IMR-90 (cell line): ENCODE data around the gene SNAPC1. TPM values are rescaled to one million over a fixed set of nuclear protein-coding genes. Genes with fewer than 3 reads are reported as not detected.

Experiments
- ATAC-seq: fragments of 200-7000 bp; cut with Tn5 transposase; 2 replicates; pipeline ENCODE4 v1.9.1; 2020; ENCODE audit warnings: low read depth, mild to moderate bottlenecking, moderate library complexity
- BruUV-seq: library from RNA; stranded (reverse); fragments of 400-500 nt; replicated peaks from 2 replicates; lab custom pipeline; 2021; lab: Mats Ljungman, UMichigan
- CTCF ChIA-PET: fragments of 300-600 bp; formaldehyde crosslinking; extraction: SDS; loops from one replicate; lab custom pipeline; 2021; ENCODE audit warnings: antibody characterized with exemption; lab: Yijun Ruan, JAX
- POLR2A ChIA-PET: fragments of 300-600 bp; sonication (Branson Sonifier 250); formaldehyde crosslinking; loops from one replicate; lab custom pipeline; 2022; ENCODE audit warnings: antibody characterized with exemption; ENCODE audit not compliant: unreplicated experiment; lab: Charles Lee
- DNase-seq: peaks from one replicate; pipeline ENCODE4 v3.0.0; 2013
- H2AFZ ChIP-seq: replicated peaks from 2 replicates; pipeline ENCODE3; 2013; ENCODE audit warnings: low read length, mild to moderate bottlenecking; ENCODE audit not compliant: poor library complexity
- H2AK5ac ChIP-seq: 2 replicates; pipeline ENCODE4 v1.6.1; 2013; ENCODE audit warnings: low read depth, low read length, inconsistent platforms
- H2AK9ac ChIP-seq: replicated peaks from 2 replicates; pipeline ENCODE3; 2013; ENCODE audit warnings: mild to moderate bottlenecking, low read depth, low read length, moderate library complexity; ENCODE audit not compliant: poor library complexity
- H2BK120ac ChIP-seq: 2 replicates; pipeline ENCODE4 v1.6.1; 2013; ENCODE audit warnings: low read depth, low read length, inconsistent platforms
- H2BK15ac ChIP-seq: 3 replicates; pipeline ENCODE4 v1.6.1; 2013; ENCODE audit warnings: low read depth, low read length, inconsistent platforms
- H2BK20ac ChIP-seq: 2 replicates; pipeline ENCODE4 v1.6.1; 2013; ENCODE audit warnings: low read depth, mild to moderate bottlenecking, inconsistent platforms, low read length, moderate library complexity
- H2BK5ac ChIP-seq: 2 replicates; pipeline ENCODE4 v1.6.1; 2013; ENCODE audit warnings: mild to moderate bottlenecking, low read depth, low read length, inconsistent platforms; ENCODE audit not compliant: poor library complexity, severe bottlenecking
- H3K14ac ChIP-seq: replicated peaks from 2 replicates; pipeline ENCODE4 v1.6.1; 2013; ENCODE audit warnings: low read depth, low read length, inconsistent platforms
- H3K18ac ChIP-seq: 2 replicates; pipeline ENCODE4 v1.6.1; 2013; ENCODE audit warnings: low read depth, low read length, control low read depth
- H3K23ac ChIP-seq: 2 replicates; pipeline ENCODE4 v1.6.1; 2013; ENCODE audit warnings: low read depth, low read length, inconsistent platforms
- H3K27ac ChIP-seq: 2 replicates; pipeline ENCODE4 v1.5.1; 2013; ENCODE audit warnings: mild to moderate bottlenecking, control low read depth, low read length; ENCODE audit not compliant: insufficient read depth
- H3K27me3 ChIP-seq: 2 replicates; pipeline ENCODE4 v1.6.1; 2013; ENCODE audit warnings: low read length; ENCODE audit not compliant: control insufficient read depth, insufficient read depth
- H3K36me3 ChIP-seq: 2 replicates; pipeline ENCODE4 v1.6.1; 2013; ENCODE audit warnings: low read length, mixed read lengths; ENCODE audit not compliant: control insufficient read depth, insufficient read depth
- H3K4ac ChIP-seq: 2 replicates; pipeline ENCODE4 v1.6.1; 2013; ENCODE audit warnings: low read depth, low read length, inconsistent platforms
- H3K4me1 ChIP-seq: 2 replicates; pipeline ENCODE4 v1.6.1; 2013; ENCODE audit warnings: low read length, mixed read lengths; ENCODE audit not compliant: control insufficient read depth, insufficient read depth
- H3K4me2 ChIP-seq: 2 replicates; pipeline ENCODE4 v1.6.1; 2013; ENCODE audit warnings: low read depth, mild to moderate bottlenecking, control low read depth, low read length, moderate library complexity
- H3K4me3 ChIP-seq: 2 replicates; pipeline ENCODE4 v1.5.1; 2013; ENCODE audit warnings: low read depth, mild to moderate bottlenecking, control low read depth, low read length, moderate library complexity; ENCODE audit not compliant: insufficient read depth
- H3K56ac ChIP-seq: 2 replicates; pipeline ENCODE4 v1.6.1; 2013; ENCODE audit warnings: low read length, inconsistent platforms; ENCODE audit not compliant: insufficient read depth; ENCODE audit errors: extremely low read depth
- H3K79me1 ChIP-seq, 2 experiments: 2 replicates each; pipeline ENCODE4 v1.6.1; 2013; ENCODE audit warnings: low read length in 2 of 2, inconsistent platforms in 1 of 2, low read depth in 1 of 2
- H3K9ac ChIP-seq: 2 replicates; pipeline ENCODE4 v1.6.1; 2013; ENCODE audit warnings: low read depth, low read length, control low read depth
- H3K9me1 ChIP-seq: 2 replicates; pipeline ENCODE4 v1.6.1; 2013; ENCODE audit warnings: low read length, inconsistent platforms; ENCODE audit not compliant: insufficient read depth
- H3K9me3 ChIP-seq: 2 replicates; pipeline ENCODE4 v1.6.1; 2013; ENCODE audit warnings: low read length; ENCODE audit not compliant: control insufficient read depth, insufficient read depth
- H4K20me1 ChIP-seq: 2 replicates; pipeline ENCODE4 v1.6.1; 2013; ENCODE audit warnings: low read length, inconsistent platforms; ENCODE audit not compliant: insufficient read depth
- H4K5ac ChIP-seq: 2 replicates; pipeline ENCODE4 v1.6.1; 2013; ENCODE audit warnings: mild to moderate bottlenecking, low read depth, low read length, control low read depth
- H4K8ac ChIP-seq, 2 experiments: 2 replicates each; pipeline ENCODE4 v1.6.1; 2013; ENCODE audit warnings: low read depth in 2 of 2, low read length in 2 of 2, control low read depth in 1 of 2, inconsistent platforms in 1 of 2
- H4K91ac ChIP-seq: 2 replicates; pipeline ENCODE4 v1.6.1; 2013; ENCODE audit warnings: low read depth, low read length, inconsistent platforms; ENCODE audit not compliant: insufficient read depth
- BHLHE40 ChIP-seq: fragments of 150-350 bp; IDR thresholded peaks from 2 replicates; pipeline ENCODE4 v1.6.1; 2016; ENCODE audit warnings: mild to moderate bottlenecking, low read depth, low read length
- CEBPB ChIP-seq: IDR thresholded peaks from 2 replicates; pipeline ENCODE4 v1.6.1; 2012; ENCODE audit warnings: low read depth, low read length, improper control_type of control experiment
- CHD1 ChIP-seq: IDR thresholded peaks from 2 replicates; pipeline ENCODE4 v1.6.1; 2012; ENCODE audit warnings: low read depth, low read length, improper control_type of control experiment
- FOS ChIP-seq: fragments of 150-350 bp; IDR thresholded peaks from 2 replicates; pipeline ENCODE4 v1.6.1; 2016; ENCODE audit warnings: low read depth, low read length
- MAFK ChIP-seq: IDR thresholded peaks from 2 replicates; pipeline ENCODE4 v1.6.1; 2012; ENCODE audit warnings: low read depth, low read length, improper control_type of control experiment
- MAZ ChIP-seq: IDR thresholded peaks from 2 replicates; pipeline ENCODE4 v1.6.1; 2012; ENCODE audit warnings: low read depth, mild to moderate bottlenecking, low read length, improper control_type of control experiment, moderate library complexity, borderline replicate concordance
- NFE2L2 ChIP-seq: fragments of 150-350 bp; IDR thresholded peaks from 2 replicates; pipeline ENCODE4 v1.6.1; 2016; ENCODE audit warnings: low read depth, mild to moderate bottlenecking, low read length
- POLR2A ChIP-seq: IDR thresholded peaks from 2 replicates; pipeline ENCODE4 v1.6.1; 2012; ENCODE audit warnings: mild to moderate bottlenecking, low read depth, low read length
- RAD21 ChIP-seq: IDR thresholded peaks from 2 replicates; pipeline ENCODE4 v1.6.1; 2012; ENCODE audit warnings: low read length, improper control_type of control experiment
- RCOR1 ChIP-seq: IDR thresholded peaks from 2 replicates; pipeline ENCODE4 v1.6.1; 2012; ENCODE audit warnings: mild to moderate bottlenecking, low read length, improper control_type of control experiment; ENCODE audit not compliant: insufficient replicate concordance
- RFX5 ChIP-seq: IDR thresholded peaks from 2 replicates; pipeline ENCODE4 v1.8.0; 2012; ENCODE audit warnings: low read depth, mild to moderate bottlenecking, low read length, moderate library complexity
- SMC3 ChIP-seq: fragments of 150-350 bp; IDR thresholded peaks from 2 replicates; pipeline ENCODE4 v1.6.1; 2016; ENCODE audit warnings: low read depth, mild to moderate bottlenecking, antibody characterized with exemption, low read length, moderate library complexity
- WGBS, 2 experiments: methylation state at CpG; one replicate each; pipeline versions ENCODE4 v1.1.5 to v1.1.7; 2013; ENCODE audit warnings: missing lambda C conversion rate in 2 of 2; ENCODE audit not compliant: insufficient read length in 1 of 2; ENCODE audit errors: extremely low coverage in 2 of 2; 5-methylcytosine and 5-hydroxymethylcytosine counted together
- dilution Hi-C: fragments of 300-500 bp; cut with HindIII; formaldehyde crosslinking; loops from one replicate; pipeline ENCODE4 v1.14.3; 2018; ENCODE audit warnings: low sequenced_read_pairs; ENCODE audit not compliant: unreplicated experiment
- in situ Hi-C: fragments of 300-500 bp; cut with MboI; formaldehyde crosslinking; loops from 3 replicates; pipeline ENCODE4 v1.14.3; 2019; ENCODE audit warnings: low sequenced_read_pairs, inconsistent platforms, mixed read lengths
- intact Hi-C: fragments of 100-400 bp; cut with micrococcal nuclease; formaldehyde crosslinking; loops from 2 replicates; pipeline ENCODE4 v1.10.0; 2022
- polyA plus RNA-seq, 3 experiments: library from polyadenylated mRNA; depleted of rRNA; stranded (reverse); fragments of >200 nt; gene quantifications; 2 replicates each; pipeline ENCODE4 v1.2.3, GENCODE V29; 2012; ENCODE audit warnings: low replicate concordance in 1 of 3
- total RNA-seq: library from RNA; depleted of rRNA; stranded (reverse); fragments of >200 nt; gene quantifications from 2 replicates; pipeline ENCODE4 v1.2.3, GENCODE V29; 2012
- TF ChIP-seq, protein P1 (sequence below): fragments of 150-350 bp; IDR thresholded peaks from 2 replicates; pipeline ENCODE4 v1.6.1; 2017; ENCODE audit warnings: mild to moderate bottlenecking, antibody characterized with exemption, low read length, low read depth
- TF ChIP-seq, protein P2 (sequence below): fragments of 150-350 bp; IDR thresholded peaks from 2 replicates; pipeline ENCODE4 v1.6.1; 2016; ENCODE audit warnings: low read depth, mild to moderate bottlenecking, low read length, moderate library complexity, borderline replicate concordance
- TF ChIP-seq, protein P3 (sequence below): conservative IDR thresholded peaks from 2 replicates; pipeline ENCODE4 v1.5.1; 2012; ENCODE audit warnings: mild to moderate bottlenecking, low read depth, low read length, improper control_type of control experiment

SNAPC1 gene
- total and polyA plus RNA-seq, 2 of the 4 experiments (the other 2 are of a cell fraction): 7.7 to 9.3 TPM

DNA sequence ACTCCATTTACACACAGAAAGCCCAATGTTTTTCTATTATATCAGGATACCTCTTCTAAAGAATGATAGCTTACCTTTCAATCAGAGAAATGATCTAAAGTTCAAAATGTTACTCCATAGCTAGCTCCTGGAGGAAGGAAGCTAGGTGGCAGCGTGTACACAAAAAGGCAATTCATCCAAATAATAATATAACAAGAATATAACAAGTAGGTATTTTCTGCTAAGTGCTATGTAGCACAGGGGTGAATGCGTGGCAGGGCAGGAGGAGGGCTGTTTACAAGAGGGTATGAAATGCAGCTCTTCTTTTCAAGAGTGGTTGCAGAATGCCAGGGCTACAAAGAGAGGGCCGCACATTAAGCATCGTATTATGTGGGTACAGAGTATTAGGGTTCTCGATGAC lies 663 bp upstream of the SNAPC1 start:
- POLR2A ChIA-PET: no interaction called here
- Histone ChIP-seq H3K36me3 (no peaks in the 10 kb centered on the region; the same call in 1 of the 2 replicates), H3K79me1 (peaks cover 18 to 42% of the 10 kb centered on the region in 2 experiments), H4K5ac (peak overlapping the region; percentile 96), H3K4me3 (peak overlapping the region; percentile 48; the same call in 1 of the 2 replicates), H4K20me1 (0 out of 2 replicates have a peak, but pooled peaks cover 4% of the 10 kb centered on the region), H3K4ac (peak overlapping the region; percentile 89), H2BK5ac (peak overlapping the region; percentile 95), H4K91ac (peak overlapping the region; percentile 86), H4K8ac (peak overlapping the region; percentile 95 to 100), H3K27me3 (no peaks in the 10 kb centered on the region), H2BK20ac (0 out of 2 replicates have a peak overlapping the region, but pooled peaks have one; percentile 30), H3K14ac (peak overlapping the region; percentile 98), H2BK120ac (peak overlapping the region; percentile 77), H3K4me2 (peak overlapping the region; percentile 89), H3K18ac (peak overlapping the region; percentile 87), H3K9me1 (peaks cover 2% of the 10 kb centered on the region; the same call in 1 of the 2 replicates), H3K56ac (peak overlapping the region; percentile 83; the same call in 1 of the 2 replicates), H2AK9ac (peak overlapping the region; percentile 85), H3K9me3 (no peaks in the 10 kb centered on the region), H3K4me1 (peaks cover 8% of the 10 kb centered on the region), H3K23ac (peak overlapping the region; percentile 82; the same call in 1 of the 2 replicates), H3K9ac (peak overlapping the region; percentile 80), H2BK15ac (peak overlapping the region; percentile 67; the same call in 2 of the 3 replicates), H2AFZ (peak overlapping the region; percentile 98), H2AK5ac (peak overlapping the region; percentile 84), H3K27ac (peak overlapping the region; percentile 74)
- TF ChIP-seq, protein P1, sequence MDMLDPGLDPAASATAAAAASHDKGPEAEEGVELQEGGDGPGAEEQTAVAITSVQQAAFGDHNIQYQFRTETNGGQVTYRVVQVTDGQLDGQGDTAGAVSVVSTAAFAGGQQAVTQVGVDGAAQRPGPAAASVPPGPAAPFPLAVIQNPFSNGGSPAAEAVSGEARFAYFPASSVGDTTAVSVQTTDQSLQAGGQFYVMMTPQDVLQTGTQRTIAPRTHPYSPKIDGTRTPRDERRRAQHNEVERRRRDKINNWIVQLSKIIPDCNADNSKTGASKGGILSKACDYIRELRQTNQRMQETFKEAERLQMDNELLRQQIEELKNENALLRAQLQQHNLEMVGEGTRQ: no peak
- TF ChIP-seq RCOR1: no peak
- TF ChIP-seq FOS: no peak
- TF ChIP-seq CHD1: no peak
- TF ChIP-seq MAZ: no peak
- no peak for TF ChIP-seq BHLHE40
- TF ChIP-seq, protein P2, sequence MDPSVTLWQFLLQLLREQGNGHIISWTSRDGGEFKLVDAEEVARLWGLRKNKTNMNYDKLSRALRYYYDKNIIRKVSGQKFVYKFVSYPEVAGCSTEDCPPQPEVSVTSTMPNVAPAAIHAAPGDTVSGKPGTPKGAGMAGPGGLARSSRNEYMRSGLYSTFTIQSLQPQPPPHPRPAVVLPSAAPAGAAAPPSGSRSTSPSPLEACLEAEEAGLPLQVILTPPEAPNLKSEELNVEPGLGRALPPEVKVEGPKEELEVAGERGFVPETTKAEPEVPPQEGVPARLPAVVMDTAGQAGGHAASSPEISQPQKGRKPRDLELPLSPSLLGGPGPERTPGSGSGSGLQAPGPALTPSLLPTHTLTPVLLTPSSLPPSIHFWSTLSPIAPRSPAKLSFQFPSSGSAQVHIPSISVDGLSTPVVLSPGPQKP: no peak
- no peak for TF ChIP-seq NFE2L2
- TF ChIP-seq MAFK: no peak
- no peak for TF ChIP-seq CEBPB
- no peak for TF ChIP-seq SMC3
- TF ChIP-seq, protein P3, sequence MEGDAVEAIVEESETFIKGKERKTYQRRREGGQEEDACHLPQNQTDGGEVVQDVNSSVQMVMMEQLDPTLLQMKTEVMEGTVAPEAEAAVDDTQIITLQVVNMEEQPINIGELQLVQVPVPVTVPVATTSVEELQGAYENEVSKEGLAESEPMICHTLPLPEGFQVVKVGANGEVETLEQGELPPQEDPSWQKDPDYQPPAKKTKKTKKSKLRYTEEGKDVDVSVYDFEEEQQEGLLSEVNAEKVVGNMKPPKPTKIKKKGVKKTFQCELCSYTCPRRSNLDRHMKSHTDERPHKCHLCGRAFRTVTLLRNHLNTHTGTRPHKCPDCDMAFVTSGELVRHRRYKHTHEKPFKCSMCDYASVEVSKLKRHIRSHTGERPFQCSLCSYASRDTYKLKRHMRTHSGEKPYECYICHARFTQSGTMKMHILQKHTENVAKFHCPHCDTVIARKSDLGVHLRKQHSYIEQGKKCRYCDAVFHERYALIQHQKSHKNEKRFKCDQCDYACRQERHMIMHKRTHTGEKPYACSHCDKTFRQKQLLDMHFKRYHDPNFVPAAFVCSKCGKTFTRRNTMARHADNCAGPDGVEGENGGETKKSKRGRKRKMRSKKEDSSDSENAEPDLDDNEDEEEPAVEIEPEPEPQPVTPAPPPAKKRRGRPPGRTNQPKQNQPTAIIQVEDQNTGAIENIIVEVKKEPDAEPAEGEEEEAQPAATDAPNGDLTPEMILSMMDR: no peak
- no peak for TF ChIP-seq RAD21
- no peak for TF ChIP-seq RFX5
- TF ChIP-seq POLR2A: no peak
- 80% methylated on average over 2 of the region's 5 CpGs; no CpG with 5 or more reads in 1 of the 2 experiments for whole genome bisulfite sequencing, 2 experiments
- CTCF ChIA-PET: interaction anchor here (1.3 kb wide), 1 partner anchor 76 kb away, joined by 4 read pairs; no protein-coding TSS in a partner anchor
- in situ Hi-C loops: no loop called here
- BruUV-seq: no TSS peak
- no peak for DNase-seq
- intact Hi-C loops: no loop called here
- ATAC-seq: peak; percentile 2
- dilution Hi-C loops: no loop called here
